Measurements from ENCODE around the gene ATXN1. TPM values are rescaled to one million over a fixed set of nuclear protein-coding genes. Genes with fewer than 3 reads are reported as not detected.

Gene ATXN1
- total and polyA plus RNA-seq, 2 of the 13 experiments (the other 11 are each of a cell fraction or from before 2014, with no cell fraction given): 20.7 to 39.5 TPM

GRCh38 chr6:16335176-16335575 lies 426.1 kb downstream of the ATXN1 start (continued):
- TF ChIP-seq, protein P1, sequence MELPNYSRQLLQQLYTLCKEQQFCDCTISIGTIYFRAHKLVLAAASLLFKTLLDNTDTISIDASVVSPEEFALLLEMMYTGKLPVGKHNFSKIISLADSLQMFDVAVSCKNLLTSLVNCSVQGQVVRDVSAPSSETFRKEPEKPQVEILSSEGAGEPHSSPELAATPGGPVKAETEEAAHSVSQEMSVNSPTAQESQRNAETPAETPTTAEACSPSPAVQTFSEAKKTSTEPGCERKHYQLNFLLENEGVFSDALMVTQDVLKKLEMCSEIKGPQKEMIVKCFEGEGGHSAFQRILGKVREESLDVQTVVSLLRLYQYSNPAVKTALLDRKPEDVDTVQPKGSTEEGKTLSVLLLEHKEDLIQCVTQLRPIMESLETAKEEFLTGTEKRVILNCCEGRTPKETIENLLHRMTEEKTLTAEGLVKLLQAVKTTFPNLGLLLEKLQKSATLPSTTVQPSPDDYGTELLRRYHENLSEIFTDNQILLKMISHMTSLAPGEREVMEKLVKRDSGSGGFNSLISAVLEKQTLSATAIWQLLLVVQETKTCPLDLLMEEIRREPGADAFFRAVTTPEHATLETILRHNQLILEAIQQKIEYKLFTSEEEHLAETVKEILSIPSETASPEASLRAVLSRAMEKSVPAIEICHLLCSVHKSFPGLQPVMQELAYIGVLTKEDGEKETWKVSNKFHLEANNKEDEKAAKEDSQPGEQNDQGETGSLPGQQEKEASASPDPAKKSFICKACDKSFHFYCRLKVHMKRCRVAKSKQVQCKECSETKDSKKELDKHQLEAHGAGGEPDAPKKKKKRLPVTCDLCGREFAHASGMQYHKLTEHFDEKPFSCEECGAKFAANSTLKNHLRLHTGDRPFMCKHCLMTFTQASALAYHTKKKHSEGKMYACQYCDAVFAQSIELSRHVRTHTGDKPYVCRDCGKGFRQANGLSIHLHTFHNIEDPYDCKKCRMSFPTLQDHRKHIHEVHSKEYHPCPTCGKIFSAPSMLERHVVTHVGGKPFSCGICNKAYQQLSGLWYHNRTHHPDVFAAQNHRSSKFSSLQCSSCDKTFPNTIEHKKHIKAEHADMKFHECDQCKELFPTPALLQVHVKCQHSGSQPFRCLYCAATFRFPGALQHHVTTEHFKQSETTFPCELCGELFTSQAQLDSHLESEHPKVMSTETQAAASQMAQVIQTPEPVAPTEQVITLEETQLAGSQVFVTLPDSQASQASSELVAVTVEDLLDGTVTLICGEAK (IDR thresholded peaks at IDR 0.05): no peak
- TF ChIP-seq, protein P1 (CRISPR knock-in tag; IDR thresholded peaks at IDR 0.05): no peak
- no peak for TF ChIP-seq SMAD9 (CRISPR knock-in tag; IDR thresholded peaks at IDR 0.05)
- no peak for TF ChIP-seq ARHGAP35 (CRISPR knock-in tag; IDR thresholded peaks at IDR 0.05; ENCODE audit: borderline replicate concordance)
- TF ChIP-seq, protein P2, sequence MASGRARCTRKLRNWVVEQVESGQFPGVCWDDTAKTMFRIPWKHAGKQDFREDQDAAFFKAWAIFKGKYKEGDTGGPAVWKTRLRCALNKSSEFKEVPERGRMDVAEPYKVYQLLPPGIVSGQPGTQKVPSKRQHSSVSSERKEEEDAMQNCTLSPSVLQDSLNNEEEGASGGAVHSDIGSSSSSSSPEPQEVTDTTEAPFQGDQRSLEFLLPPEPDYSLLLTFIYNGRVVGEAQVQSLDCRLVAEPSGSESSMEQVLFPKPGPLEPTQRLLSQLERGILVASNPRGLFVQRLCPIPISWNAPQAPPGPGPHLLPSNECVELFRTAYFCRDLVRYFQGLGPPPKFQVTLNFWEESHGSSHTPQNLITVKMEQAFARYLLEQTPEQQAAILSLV (CRISPR knock-in tag; IDR thresholded peaks at IDR 0.05; ENCODE audit: borderline replicate concordance): no peak
- TF ChIP-seq ZNF143 (CRISPR knock-in tag; IDR thresholded peaks at IDR 0.05): no peak
- TF ChIP-seq MYPOP (CRISPR knock-in tag; IDR thresholded peaks at IDR 0.05): no peak
- no peak for TF ChIP-seq TRIM22 (IDR thresholded peaks at IDR 0.05)
